CD14-positive monocyte (primary cell): ENCODE measurements around the gene UBE2L5. TPM values are rescaled to one million over a fixed set of nuclear protein-coding genes. Genes with fewer than 3 reads are reported as not detected.

Experiments used
- DNase-seq, 3 donors: peaks; one replicate each; pipeline ENCODE4 v3.0.0-alpha.2; 2011 to 2022
- H2AFZ ChIP-seq: 2 replicates; pipeline ENCODE4 v1.6.0; 2012; ENCODE audit warnings: mild to moderate bottlenecking, low read depth, low read length, inconsistent platforms; ENCODE audit not compliant: insufficient read depth, poor library complexity, severe bottlenecking
- H3K27ac ChIP-seq, 2 donors: 1 replicate in 1 of 2; 2 replicates in 1 of 2; pipeline ENCODE4 v1.5.1; 2012 to 2013; ENCODE audit warnings: low read length in 2 of 2, control low read depth in 1 of 2, inconsistent platforms in 1 of 2, low read depth in 1 of 2, mild to moderate bottlenecking in 1 of 2
- H3K27me3 ChIP-seq, 2 donors: one replicate each; pipeline versions ENCODE4 v1.6.0 to v1.6.1; 2011 to 2013; ENCODE audit warnings: low read length in 2 of 2; ENCODE audit not compliant: control insufficient read depth in 2 of 2, insufficient read depth in 2 of 2
- H3K36me3 ChIP-seq, 2 donors: replicated peaks in 1 of 2; 1 replicate in 1 of 2; 2 replicates in 1 of 2; pipeline versions ENCODE4 v1.5.1 to v1.6.1; 2012 to 2013; ENCODE audit warnings: low read length in 2 of 2, control low read depth in 1 of 2, inconsistent platforms in 1 of 2, mild to moderate bottlenecking in 1 of 2; ENCODE audit not compliant: insufficient read depth in 2 of 2, control insufficient read depth in 1 of 2
- H3K4me1 ChIP-seq, 2 donors: 1 replicate in 1 of 2; 2 replicates in 1 of 2; pipeline versions ENCODE4 v1.5.1 to v1.6.1; 2012 to 2013; ENCODE audit warnings: low read length in 2 of 2, control low read depth in 1 of 2, inconsistent platforms in 1 of 2, mild to moderate bottlenecking in 1 of 2, moderate library complexity in 1 of 2; ENCODE audit not compliant: insufficient read depth in 2 of 2, control insufficient read depth in 1 of 2
- H3K4me2 ChIP-seq: replicated peaks from 2 replicates; pipeline ENCODE3; 2012; ENCODE audit warnings: low read length, moderate library complexity, mild to moderate bottlenecking; ENCODE audit not compliant: poor library complexity, severe bottlenecking; ENCODE audit errors: extremely low read depth
- H3K4me3 ChIP-seq, 3 experiments: fragments of 200-600 bp in 1 of 3; sonication (generic) in 1 of 3; replicated peaks in 1 of 3; 1 replicate in 2 of 3; 2 replicates in 1 of 3; pipeline ENCODE4 v1.5.1; 2011 to 2013; ENCODE audit warnings: low read length in 3 of 3, mild to moderate bottlenecking in 3 of 3, control low read depth in 2 of 3, low read depth in 2 of 3, inconsistent platforms in 1 of 3, moderate library complexity in 1 of 3
- H3K79me2 ChIP-seq: 2 replicates; pipeline ENCODE4 v1.6.0; 2012; ENCODE audit warnings: mild to moderate bottlenecking, control low read depth, inconsistent platforms, low read length, moderate library complexity; ENCODE audit not compliant: insufficient read depth
- H3K9ac ChIP-seq: 2 replicates; pipeline ENCODE4 v1.6.0; 2017; ENCODE audit warnings: low read length, mild to moderate bottlenecking; ENCODE audit not compliant: insufficient read depth, poor library complexity, severe bottlenecking
- H3K9me3 ChIP-seq, 2 donors: replicated peaks in 1 of 2; 1 replicate in 1 of 2; 2 replicates in 1 of 2; pipeline versions ENCODE4 v1.5.1 to v1.6.1; 2012 to 2013; ENCODE audit warnings: low read length in 2 of 2, control low read depth in 1 of 2; ENCODE audit not compliant: control insufficient read depth in 1 of 2, insufficient read depth in 1 of 2
- H4K20me1 ChIP-seq: 2 replicates; pipeline ENCODE4 v1.6.0; 2012; ENCODE audit warnings: mild to moderate bottlenecking, low read length, control low read depth, moderate library complexity; ENCODE audit not compliant: insufficient read depth
- H3K27ac Mint-ChIP-seq, 7 donors: one replicate each; pipeline ENCODE4 v1.8.0; 2020; ENCODE audit warnings: mild to moderate bottlenecking in 7 of 7, mixed read lengths in 7 of 7, moderate library complexity in 6 of 7, inconsistent platforms in 2 of 7
- H3K27me3 Mint-ChIP-seq, 3 donors: one replicate each; pipeline ENCODE4 v1.8.0; 2021 to 2022; ENCODE audit warnings: low read depth in 3 of 3, mild to moderate bottlenecking in 3 of 3, mixed read lengths in 3 of 3, moderate library complexity in 3 of 3, inconsistent platforms in 1 of 3
- H3K36me3 Mint-ChIP-seq, 2 donors: one replicate each; pipeline ENCODE4 v1.8.0; 2020; ENCODE audit warnings: mixed read lengths in 2 of 2, inconsistent platforms in 1 of 2, mild to moderate bottlenecking in 1 of 2
- H3K4me1 Mint-ChIP-seq: one replicate; pipeline ENCODE4 v1.8.0; 2020; ENCODE audit warnings: mild to moderate bottlenecking, mixed read lengths
- H3K4me3 Mint-ChIP-seq, 2 donors: one replicate each; pipeline ENCODE4 v1.8.0; 2020; ENCODE audit warnings: mild to moderate bottlenecking in 2 of 2, mixed read lengths in 2 of 2, moderate library complexity in 1 of 2
- H3K9me3 Mint-ChIP-seq, 7 donors: one replicate each; pipeline ENCODE4 v1.8.0; 2020 to 2022; ENCODE audit warnings: mixed read lengths in 7 of 7, mild to moderate bottlenecking in 6 of 7, moderate library complexity in 6 of 7, inconsistent platforms in 2 of 7
- CTCF ChIP-seq: fragments of 200-600 bp; IDR thresholded peaks from one replicate; pipeline ENCODE4 v1.8.0; 2022; ENCODE audit warnings: antibody characterized with exemption, mild to moderate bottlenecking
- WGBS: methylation state at CpG from one replicate; pipeline ENCODE4 v1.1.5; 2013; ENCODE audit warnings: missing lambda C conversion rate; ENCODE audit not compliant: insufficient coverage; 5-methylcytosine and 5-hydroxymethylcytosine counted together
- intact Hi-C, 2 donors: fragments of 100-400 bp; cut with micrococcal nuclease; formaldehyde crosslinking; loops; one replicate each; pipeline versions ENCODE4 v1.15.0 to v1.15.1; 2023
- polyA plus RNA-seq, 3 donors: library from polyadenylated mRNA; depleted of rRNA in 1 of 3; unstranded in 2 of 3; stranded (reverse) in 1 of 3; fragments of 300-500 nt in 2 of 3; fragments of >200 nt in 1 of 3; fragmentation: Illumina TruSeq in 2 of 3; gene quantifications; 1 replicate in 2 of 3; 2 replicates in 1 of 3; pipeline ENCODE4 v1.2.3, GENCODE V29; 2012 to 2021

Gene UBE2L5
- polyA plus RNA-seq, 3 donors = not detected

- no peak overlapping the region for H3K4me3 ChIP-seq
- no peaks in the 10 kb centered on the region for H3K36me3 ChIP-seq
- no peak overlapping the region for H3K4me2 ChIP-seq
- H3K4me1 ChIP-seq = no peaks in the 10 kb centered on the region
- Mint-ChIP-seq H3K36me3 (no peaks in the 10 kb centered on the region), H3K9me3 (peaks cover 0 to 3% (median 2%) of the 10 kb centered on the region in 7 donors), H3K4me3 (no peak overlapping the region), H3K27me3 (peaks cover 0 to 3% (median 3%) of the 10 kb centered on the region in 3 donors), H3K27ac (no peak overlapping the region), H3K4me1 (no peaks in the 10 kb centered on the region)
- intact Hi-C loops = no loop called here
- H3K27me3 ChIP-seq = no peaks in the 10 kb centered on the region
- H3K9me3 ChIP-seq = no peaks in the 10 kb centered on the region
- 94% methylated on average over 3 of the region's 3 CpGs for WGBS
- no peaks in the 10 kb centered on the region for H4K20me1 ChIP-seq
- H3K79me2 ChIP-seq = no peaks in the 10 kb centered on the region
- H3K9ac ChIP-seq = no peak overlapping the region
- H3K27ac ChIP-seq = no peak overlapping the region
- no peak for TF ChIP-seq CTCF
- no peak for DNase-seq
- no peak overlapping the region for H2AFZ ChIP-seq
These were observed 16.0 kb downstream of the UBE2L5 start for GRCh38 chr13:30438286-30438685.

- H3K4me1 Mint-ChIP-seq = peaks cover 9% of the 10 kb centered on the region
These were observed 18.8 kb downstream of the UBE2L5 start for GRCh38 chr13:30440910-30441703.

More at GRCh38 chr13:30440910-30441703, 18.8 kb downstream of the UBE2L5 start:
- no peaks in the 10 kb centered on the region for H3K36me3 Mint-ChIP-seq
- Histone ChIP-seq H3K4me1 (peaks cover 11 to 12% of the 10 kb centered on the region in 2 donors), H3K9ac (no peak overlapping the region), H3K79me2 (no peaks in the 10 kb centered on the region), H4K20me1 (no peaks in the 10 kb centered on the region), H3K27ac (no peak overlapping the region), H3K27me3 (no peaks in the 10 kb centered on the region), H3K36me3 (no peaks in the 10 kb centered on the region), H3K4me2 (no peak overlapping the region), H2AFZ (no peak overlapping the region), H3K9me3 (no peaks in the 10 kb centered on the region), H3K4me3 (no peak overlapping the region)
- peaks cover 2 to 9% (median 8%) of the 10 kb centered on the region in 3 donors for H3K27me3 Mint-ChIP-seq
- intact Hi-C loops = loop anchor here in 1 of 2 donors (5.0 kb wide), 1 partner anchor 34 kb away; no protein-coding TSS in a partner anchor
- peaks cover 0 to 2% (median 0%) of the 10 kb centered on the region in 7 donors for H3K9me3 Mint-ChIP-seq
- no peak overlapping the region for H3K27ac Mint-ChIP-seq
- no peak for TF ChIP-seq CTCF
- H3K4me3 Mint-ChIP-seq = no peak overlapping the region
- 100% methylated on average over 1 of the region's 8 CpGs for WGBS
- no peak for DNase-seq
